Measurements from ENCODE around the gene IKZF1. TPM values are rescaled to one million over a fixed set of nuclear protein-coding genes. Genes with fewer than 3 reads are reported as not detected.
"Not testable (repeated sequence)": the region's sequence is repeated elsewhere in the genome, so short reads cannot be mapped to it uniquely, and the experiment has no call there.

Gene IKZF1
- total RNA-seq, 2 donors from 2014 or later, result 4.4 to 9.2 TPM

DNA sequence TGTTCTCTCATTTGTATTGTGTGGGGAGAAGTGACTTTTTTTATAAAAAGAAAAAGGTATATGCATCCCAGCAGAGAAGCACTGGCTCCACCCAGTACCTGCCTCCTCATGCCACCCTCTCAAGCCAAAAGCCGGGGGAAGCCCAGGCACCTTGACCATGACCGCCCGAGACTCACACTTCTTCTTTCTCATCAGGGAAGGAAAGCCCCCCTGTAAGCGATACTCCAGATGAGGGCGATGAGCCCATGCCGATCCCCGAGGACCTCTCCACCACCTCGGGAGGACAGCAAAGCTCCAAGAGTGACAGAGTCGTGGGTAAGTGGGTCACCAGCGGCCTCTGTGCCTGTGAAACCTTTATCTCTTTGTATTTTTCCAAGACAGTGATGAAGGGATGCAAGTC is 22.9 kb downstream of the IKZF1 start:
- ATAC-seq (no peak), DNase-seq (no peak)
- intact Hi-C loops (cut with DNase I), result no loop called here

DNA sequence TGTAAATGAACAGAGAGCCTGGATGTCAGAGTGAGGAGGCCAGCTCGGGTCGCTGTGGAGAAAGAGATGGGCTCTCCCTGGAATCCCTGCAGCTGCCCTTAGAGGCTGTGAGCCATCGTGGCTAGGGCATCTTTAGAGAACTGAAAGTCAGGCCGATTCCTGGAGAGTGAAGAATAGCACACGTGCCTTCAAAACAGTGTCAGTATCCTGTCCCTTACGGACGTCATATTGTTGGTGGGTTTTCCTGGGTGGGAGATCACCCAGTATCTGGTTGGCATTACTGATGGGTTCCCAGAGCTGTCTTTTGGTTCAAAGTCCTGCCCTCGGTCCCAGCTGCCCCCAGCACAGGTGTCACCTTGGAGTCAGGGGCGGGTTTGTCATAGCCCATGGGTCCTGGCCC is 25.3 kb downstream of the IKZF1 start:
- intact Hi-C loops (cut with DNase I), result no loop called here
- no peak for ATAC-seq
- no peak for DNase-seq

DNA sequence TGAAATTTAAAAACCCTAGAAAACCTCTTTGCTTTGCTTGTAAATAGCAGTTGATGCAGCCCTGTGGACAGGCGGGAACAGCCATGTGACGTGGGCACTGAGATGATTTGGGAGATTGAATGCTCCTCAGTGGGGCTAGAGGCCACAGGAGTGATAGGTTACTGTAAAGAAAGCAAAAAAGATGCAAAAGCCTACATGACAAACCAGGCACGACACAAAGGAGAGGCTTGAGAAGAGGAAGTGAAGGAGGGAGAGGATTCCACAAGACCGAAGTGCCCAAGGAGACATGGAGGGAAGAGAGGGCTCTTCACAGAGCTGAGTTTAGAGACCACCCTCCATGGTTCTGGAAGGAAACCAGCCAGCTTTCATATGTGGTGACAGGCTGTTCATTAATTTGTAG is 25.7 kb downstream of the IKZF1 start:
- ATAC-seq (no peak), DNase-seq (no peak)
- intact Hi-C loops (cut with DNase I), result no loop called here

DNA sequence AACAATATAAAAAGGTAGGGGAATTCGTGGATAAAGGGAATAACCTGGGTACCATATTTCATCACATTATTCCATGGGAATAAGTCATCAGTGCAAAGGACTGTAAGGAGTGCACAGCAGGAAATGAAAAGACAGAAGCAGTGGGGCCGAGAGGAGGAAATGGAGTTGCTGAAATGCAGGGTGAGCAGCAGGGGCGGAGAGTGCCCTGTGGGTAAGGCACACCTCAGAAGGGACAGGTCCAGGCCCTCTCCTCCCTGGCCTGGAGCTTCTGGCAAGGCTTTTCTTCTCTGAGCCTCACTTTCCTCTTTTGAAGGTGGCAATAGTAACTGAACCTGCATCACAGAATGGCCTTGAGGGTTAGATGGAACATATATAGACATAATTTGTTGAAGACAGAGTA is 26.2 kb downstream of the IKZF1 start:
- ATAC-seq, result no peak
- intact Hi-C loops (cut with DNase I), result no loop called here
- no peak for DNase-seq

DNA sequence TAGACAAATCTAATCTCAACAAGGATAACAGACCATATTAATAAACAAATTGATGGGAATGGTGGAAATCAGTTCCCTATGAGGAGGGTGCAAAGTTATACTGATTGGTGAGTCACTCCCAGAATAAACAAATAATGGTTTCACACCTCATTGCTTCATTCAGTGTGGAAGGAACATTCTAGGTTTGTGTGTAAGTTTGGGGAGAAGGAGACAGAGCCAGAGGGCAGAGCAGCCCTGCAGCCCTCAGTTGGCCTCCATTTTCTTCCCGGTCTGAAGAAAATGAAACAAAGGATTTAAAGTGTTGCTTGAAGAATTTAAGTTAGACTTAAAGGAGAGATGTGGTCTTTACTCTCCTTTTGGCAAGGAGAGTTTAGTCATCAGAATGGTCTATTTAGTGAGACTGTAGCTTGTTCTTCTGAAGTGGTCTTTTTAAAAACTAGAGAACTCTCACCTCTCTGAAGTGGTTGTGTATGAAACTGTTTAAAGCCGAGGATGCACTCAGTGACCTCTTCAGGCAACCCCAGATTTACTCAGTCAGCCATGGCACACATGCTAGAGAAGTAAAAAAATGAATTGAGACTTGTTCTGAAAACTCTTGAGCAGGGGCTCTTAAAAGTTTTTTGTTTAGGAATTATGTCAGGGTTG is 27.2 kb downstream of the IKZF1 start:
- DNase-seq (no peak), ATAC-seq (no peak)
- intact Hi-C loops (cut with DNase I), result no loop called here

DNA sequence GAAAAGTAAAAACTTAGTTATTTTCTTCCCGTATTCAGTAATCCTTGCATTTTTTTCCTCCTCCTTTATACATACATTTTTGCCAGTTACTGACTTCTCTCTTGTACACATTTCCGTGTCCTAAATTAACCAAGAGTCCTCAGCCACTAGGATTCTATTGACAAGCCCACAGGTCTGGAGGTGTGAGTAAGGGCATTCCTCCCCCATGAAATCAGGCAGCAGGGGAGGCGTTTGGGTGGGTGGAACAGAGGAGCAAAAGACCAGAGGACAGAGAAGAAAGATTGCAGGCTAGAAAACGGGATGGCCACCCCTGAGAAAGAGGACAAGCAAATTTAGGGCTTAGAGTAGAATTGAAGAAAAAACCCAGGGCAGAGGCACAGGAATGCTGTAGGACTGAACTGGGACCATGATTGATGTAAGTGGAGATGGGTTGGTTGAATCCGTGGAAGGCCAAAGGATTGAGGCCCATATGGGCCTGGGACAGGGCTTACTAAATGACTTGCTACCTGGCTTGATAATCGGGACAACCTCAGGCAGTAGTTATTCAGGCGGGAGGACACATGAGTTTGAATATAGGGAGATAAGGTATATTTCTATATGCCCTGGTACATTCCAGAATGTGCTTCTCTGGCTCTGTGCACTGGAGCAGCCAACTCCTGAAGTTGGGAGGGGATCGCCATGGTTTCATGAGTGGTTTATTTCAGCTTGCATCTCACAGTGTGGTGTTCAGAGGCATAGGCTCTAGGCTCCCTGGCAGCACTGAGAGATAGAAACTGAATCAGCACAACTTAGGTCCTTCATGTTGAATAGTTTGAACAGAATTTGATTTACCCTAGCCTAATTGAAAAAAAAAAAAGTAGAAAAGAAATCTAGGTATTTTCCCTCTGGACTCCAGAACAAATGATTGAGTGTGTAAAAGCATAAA is 28.0 kb downstream of the IKZF1 start:
- intact Hi-C loops (cut with DNase I), result no loop called here
- DNase-seq (no peak), ATAC-seq (no peak)

DNA sequence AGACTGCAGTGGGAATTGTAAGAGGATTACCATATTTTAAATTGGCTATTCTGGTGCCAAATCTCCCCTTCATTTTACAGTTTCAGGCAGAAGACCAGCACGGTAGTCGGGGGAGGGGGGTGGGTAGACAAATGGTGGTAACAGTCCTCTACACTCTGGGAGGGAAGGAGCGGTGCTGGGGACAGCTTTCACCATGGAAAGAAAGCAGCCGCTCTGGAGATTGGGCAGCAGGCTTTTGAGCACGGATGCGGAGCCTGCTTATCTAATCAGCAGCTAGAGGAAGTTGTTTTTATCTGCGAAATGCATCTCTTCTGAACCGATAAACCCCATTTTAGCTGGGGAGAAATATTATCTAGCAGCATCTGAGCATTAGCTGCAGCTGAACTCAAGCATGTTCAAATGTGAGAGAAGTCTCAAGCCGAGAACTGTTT is 28.7 kb downstream of the IKZF1 start:
- no peak for ATAC-seq
- intact Hi-C loops (cut with DNase I), result no loop called here
- DNase-seq, result no peak

DNA sequence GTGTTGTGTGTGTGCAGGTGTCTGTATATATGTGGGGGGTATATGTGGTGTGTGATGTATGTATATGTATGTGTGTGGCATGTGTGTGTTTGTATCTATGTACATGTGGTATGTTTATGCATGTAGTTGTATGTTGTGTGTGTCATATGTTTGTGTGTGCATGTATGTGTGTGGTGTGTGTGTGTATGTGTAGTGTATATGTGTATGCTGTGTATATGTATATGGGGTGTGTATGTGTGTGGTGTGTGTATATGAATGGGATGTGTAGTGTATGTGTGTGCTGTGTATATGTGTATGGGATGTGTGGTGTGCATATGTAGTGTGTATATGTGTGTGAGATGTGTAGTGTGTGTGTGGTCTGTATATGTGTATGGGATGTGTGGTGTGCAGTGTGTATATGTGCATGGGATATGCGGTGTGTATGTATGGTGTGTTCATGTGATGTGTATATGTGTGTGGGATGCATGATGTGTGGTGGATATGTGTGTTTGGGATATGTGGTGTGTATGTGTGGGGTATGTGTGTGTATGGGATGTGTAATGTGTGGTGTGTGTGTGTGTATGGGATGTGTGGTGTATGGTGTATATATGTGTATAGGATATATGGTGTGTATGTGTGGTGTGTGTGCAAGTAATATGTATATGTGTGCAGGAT is 30.0 kb downstream of the IKZF1 start:
- ATAC-seq (no peak), DNase-seq (no peak)
- intact Hi-C loops (cut with DNase I), result no loop called here

DNA sequence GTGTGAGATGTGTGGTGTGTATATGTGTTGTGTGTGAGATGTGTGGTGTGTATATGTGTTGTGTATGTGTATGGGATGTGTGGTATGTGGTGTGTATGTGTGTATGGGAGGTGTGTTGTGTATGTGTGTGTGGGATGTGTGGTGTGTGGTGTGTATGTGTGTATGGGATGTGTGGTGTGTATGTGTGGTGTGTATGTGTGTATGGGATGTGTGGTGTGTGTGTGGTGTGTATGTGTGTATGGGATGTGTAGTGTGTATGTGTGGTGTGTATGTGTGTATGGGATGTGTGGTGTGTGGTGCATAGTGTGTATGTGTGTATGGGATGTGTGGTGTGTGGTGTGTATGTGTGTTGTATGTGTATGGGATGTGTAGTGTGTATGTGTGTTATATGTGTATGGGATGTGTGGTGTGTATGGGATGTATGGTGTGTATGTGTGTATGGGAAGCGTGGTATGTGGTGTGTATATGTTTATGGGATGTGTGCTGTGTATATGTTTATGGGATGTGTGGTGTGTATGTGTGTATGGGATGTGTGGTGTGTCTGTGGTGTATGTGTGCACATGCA is 30.8 kb downstream of the IKZF1 start:
- intact Hi-C loops (cut with DNase I), result no loop called here
- ATAC-seq (no peak), DNase-seq (no peak)

DNA sequence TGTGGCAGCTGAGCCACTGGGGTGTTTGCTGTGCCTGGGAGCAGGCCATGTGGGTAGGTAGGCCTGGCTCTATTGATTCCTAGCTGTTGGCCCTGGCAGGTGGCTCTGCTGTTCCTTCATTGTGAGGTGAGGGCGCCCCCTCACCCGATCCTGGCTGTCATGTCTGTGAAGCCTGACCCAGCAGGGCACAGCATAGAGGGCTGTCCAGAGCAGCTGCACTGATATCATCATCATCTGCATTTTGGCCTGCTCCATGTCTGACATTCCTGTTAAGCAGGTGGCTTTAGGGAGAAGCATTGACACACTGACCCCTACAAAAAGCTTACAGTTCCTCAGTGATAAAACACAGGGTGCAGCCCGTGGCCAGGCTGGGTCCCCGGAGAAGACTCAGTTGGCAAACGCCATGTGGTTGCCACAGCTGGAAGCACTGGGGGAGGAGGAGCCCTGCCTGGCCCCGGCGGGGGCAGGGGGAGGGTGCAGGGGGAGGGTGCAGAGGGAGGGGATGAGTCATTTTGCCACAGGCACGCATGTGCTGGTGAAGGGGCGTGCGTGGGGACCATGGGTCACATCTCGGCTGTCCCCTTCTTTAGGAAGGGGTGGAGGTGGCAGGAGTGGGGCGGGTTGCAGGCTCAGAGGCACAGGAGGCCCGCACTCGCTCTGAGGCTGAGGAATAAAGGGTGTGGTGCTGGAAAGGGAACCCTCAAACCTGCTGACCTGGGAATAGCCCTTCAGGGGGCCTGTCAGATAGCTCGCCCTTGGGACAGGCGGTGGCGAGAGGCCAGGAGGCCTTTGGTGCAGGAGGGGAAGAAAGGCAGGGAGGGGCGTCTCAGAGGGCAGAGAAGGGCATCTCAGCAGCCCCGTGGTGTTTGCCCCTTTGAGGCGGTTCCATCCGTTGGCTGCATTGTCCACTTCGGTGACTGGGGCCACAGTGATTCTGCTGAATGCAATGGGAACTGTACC is 31.6 kb downstream of the IKZF1 start:
- intact Hi-C loops (cut with DNase I), result no loop called here
- ATAC-seq (peak; percentile 50 to 57), DNase-seq (no peak)

DNA sequence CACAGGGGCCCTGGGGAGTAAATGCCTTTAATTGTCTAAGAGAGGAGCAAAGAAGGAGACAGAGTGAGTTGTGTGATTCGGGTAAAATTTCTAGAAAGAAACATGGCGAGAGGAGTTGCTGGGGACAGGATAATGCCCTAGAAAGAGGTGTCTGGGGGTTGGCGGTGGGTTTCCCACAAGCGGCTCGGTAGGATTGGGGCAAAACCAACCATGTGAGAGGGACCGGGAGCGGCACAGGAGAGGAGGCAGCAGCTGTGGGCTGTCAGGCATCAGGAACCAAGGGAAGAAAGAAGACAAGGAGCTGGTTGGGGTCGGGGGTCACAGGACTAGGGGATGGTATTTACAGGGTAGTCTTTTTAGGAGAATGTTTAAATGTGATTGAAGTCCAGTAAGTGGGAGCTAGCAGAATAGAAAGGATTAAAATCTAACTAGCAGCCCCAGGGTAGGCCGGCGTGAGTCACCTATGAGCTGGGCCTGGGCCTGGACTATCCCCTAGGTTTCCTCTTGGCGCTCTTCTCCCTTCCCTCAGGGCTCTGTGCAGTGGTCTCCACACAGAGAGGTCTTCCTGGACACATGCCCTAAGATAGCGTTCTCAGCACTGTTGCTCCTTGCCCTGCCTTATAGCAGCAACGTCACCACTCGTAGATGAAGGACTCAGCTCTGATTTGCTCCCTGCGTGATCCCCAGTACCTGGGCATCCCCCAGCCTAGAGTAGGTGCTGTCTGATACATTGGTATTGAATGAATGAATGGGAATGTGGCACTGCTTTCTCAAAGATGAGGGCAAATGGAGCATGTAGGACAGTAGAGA is 32.6 kb downstream of the IKZF1 start:
- ATAC-seq (no peak), DNase-seq (no peak)
- intact Hi-C loops (cut with DNase I), result no loop called here

DNA sequence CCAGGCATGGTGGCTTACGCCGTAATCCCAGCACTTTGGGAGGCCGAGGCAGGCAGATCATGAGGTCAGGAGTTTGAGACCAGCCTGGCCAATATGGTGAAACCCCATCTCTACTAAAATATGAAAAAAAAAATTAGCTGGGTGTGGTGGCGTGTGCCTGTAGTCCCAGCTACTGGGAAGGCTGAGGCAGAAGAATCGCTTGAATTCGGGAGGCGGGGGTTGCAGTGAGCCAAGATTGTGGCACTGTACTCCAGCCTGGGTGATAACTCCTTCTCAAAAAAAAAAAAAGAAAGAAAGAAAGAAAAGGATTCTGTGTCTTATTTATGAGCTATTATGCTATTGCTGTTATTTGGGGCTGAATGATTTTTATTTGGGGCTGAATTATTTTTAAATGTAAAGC is 35.0 kb downstream of the IKZF1 start:
- ATAC-seq; DNase-seq; intact Hi-C loops (cut with DNase I): not testable (repeated sequence)

DNA sequence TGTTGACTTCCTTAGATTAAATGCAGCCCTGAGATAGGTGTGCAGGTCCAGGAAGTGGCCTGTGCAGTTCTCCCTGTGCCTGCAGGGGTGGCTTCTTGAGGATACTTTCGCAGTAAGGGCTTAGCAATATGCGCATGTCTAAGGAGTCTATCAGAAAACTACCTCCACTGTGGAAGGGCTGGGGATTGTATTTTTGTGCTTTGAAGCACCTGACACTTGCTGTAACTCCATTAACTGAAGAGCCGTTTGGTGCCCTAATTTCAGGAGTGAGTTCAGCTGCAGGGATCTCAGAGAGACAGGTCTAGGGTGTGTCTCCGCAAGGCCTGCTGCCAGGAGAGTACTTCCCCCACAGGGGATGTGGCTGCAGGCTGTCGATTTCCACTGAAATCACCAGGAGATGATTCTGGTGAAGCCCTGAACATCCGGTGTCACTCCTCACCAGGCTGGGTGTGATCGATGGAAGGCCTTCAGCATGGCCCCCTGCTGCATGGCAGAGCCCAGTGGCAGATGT is 35.5 kb downstream of the IKZF1 start:
- no peak for DNase-seq
- intact Hi-C loops (cut with DNase I), result no loop called here
- ATAC-seq, result no peak

DNA sequence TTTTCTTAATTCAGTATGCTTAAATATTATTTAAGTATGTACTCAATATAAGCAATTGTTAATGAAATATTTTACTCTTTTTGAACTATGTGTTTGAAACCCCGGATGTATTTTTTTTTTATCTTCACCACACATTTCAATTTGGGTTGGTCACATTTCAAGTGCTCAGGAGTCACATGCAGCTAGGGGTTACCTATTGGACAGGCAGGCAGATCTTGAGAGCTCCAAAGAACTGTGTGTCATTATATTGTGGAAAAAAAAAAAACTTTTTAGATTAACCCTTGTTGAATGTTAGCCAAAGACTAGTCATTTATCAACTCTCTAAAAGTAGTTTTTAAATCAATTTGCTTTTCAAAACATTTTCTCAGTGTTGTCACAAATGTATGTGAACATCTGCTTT is 37.2 kb downstream of the IKZF1 start:
- ATAC-seq (no peak), DNase-seq (no peak)
- intact Hi-C loops (cut with DNase I), result no loop called here

DNA sequence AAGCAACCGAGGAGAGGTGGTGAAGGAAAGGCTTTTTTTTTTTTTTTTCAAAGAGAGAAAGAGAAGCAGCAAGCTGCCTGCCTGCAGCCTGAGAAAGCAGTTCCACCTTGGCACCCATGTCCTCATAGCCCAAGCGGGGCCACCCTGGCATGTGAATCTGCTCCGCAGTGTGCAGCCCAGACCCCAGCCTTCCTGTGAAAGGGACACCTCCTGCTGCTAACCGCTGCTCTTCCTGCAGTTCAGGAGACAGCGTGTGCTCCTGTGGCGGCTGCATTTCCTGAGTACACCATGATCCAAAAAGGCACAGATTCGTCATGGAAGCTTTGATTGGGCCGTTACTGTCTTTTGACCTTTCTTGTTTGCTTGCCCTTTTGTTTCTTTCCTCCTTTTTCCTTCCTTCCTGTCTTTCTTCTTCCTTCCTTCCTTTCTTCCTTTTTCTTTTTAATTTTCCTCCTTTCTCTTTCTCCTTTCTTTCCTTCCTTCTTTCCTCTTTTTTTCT is 38.1 kb downstream of the IKZF1 start:
- ATAC-seq (peak; percentile 34 to 49), DNase-seq (no peak)
- intact Hi-C loops (cut with DNase I), result no loop called here

DNA sequence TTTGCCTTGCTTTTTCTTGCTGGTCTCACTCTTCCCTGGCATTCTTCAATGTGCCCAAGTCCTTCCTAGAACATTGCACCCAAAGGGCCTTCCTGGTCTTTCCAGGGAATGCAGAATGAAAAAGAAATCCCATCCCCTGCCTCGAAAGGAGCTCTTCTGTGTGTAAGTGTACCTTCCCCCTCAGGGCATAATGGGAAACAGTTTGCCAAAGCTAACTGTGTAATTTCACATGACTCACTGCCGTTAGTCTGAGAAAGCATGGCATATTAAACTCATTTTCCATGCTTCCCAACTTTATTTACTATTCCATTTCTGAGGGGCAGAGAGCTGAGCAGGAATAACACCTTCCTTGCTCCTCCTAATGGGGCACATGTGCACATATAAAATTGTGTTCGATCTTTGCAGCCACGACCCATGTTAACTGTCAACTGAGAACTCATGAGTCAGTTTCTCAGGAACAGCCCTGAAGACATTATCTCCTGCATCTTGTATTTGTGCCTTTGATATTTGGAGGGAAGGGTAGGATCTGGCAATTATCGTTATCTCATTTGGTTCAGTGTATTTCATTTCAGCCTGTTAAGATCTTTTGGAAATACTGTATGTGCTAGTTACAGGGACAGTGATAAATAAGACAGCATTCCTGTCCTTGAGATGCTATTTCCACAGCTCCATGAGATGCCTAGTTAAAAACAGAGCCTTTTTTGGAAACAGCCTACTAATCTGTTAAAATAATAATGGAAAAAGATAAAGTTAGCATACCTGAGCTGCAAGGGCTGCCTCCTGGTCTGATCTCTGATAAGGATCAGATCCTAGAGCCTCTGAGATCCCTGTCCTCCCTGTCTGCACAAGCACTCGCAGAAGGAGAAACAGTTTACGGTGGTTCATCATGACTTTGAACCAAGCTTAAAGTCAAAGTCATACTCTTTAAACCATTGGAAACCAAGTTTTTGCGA is 42.3 kb downstream of the IKZF1 start:
- intact Hi-C loops (cut with DNase I), result no loop called here
- DNase-seq (no peak), ATAC-seq (no peak)

DNA sequence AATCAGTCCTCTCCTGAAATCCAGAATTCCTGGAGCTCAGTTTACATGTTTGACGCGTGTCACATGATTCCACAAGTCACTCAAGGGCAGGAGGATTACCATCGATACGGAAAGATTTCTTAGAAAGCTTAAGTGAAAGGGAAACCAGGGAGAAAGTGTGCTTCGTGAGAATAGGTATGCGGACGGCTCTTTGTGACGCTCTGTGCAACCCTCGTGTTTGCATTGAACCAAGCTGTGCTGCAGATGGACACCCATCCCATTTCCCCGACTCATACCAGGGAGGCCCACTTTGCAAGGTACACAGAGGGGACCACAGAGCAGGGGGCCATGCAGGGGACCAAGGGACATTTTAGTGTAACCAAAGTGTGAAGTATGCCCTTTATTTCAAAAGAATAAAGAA is 43.2 kb downstream of the IKZF1 start:
- intact Hi-C loops (cut with DNase I), result no loop called here
- DNase-seq, result no peak
- ATAC-seq, result no peak

Data from left cardiac atrium (tissue), 4 donors.